Loucy (cell line): ENCODE measurements around the gene PREX1.

ENCODE experiments used
- EZH2phosphoT487 ChIP-seq: fragments of 200-600 bp; IDR thresholded peaks from 2 replicates; pipeline ENCODE4 v1.6.1; 2018; ENCODE audit warnings: antibody characterized with exemption, mild to moderate bottlenecking, moderate library complexity, borderline replicate concordance
- TF ChIP-seq, protein P1 (sequence below): fragments of 200-600 bp; sonication (generic); conservative IDR thresholded peaks from 2 replicates; pipeline ENCODE4 v1.5.1; 2014; ENCODE audit warnings: mild to moderate bottlenecking, antibody characterized with exemption, low read length

GRCh38 chr20:48748556-48748955 lies 79.2 kb downstream of the PREX1 start:
- TF ChIP-seq, protein P1, sequence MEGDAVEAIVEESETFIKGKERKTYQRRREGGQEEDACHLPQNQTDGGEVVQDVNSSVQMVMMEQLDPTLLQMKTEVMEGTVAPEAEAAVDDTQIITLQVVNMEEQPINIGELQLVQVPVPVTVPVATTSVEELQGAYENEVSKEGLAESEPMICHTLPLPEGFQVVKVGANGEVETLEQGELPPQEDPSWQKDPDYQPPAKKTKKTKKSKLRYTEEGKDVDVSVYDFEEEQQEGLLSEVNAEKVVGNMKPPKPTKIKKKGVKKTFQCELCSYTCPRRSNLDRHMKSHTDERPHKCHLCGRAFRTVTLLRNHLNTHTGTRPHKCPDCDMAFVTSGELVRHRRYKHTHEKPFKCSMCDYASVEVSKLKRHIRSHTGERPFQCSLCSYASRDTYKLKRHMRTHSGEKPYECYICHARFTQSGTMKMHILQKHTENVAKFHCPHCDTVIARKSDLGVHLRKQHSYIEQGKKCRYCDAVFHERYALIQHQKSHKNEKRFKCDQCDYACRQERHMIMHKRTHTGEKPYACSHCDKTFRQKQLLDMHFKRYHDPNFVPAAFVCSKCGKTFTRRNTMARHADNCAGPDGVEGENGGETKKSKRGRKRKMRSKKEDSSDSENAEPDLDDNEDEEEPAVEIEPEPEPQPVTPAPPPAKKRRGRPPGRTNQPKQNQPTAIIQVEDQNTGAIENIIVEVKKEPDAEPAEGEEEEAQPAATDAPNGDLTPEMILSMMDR, result no peak
- no peak for TF ChIP-seq EZH2phosphoT487
